WERI-Rb-1 (cell line): ENCODE results near the gene TCFL5.
"Not testable (repeated sequence)": the region's sequence is repeated elsewhere in the genome, so short reads cannot be mapped to it uniquely, and the experiment has no call there.

ENCODE experiments used
- DNase-seq: peaks from one replicate; pipeline ENCODE4 v3.0.0-alpha.2; 2020
- H3K27ac ChIP-seq: fragments of 250-450 bp; sonication (Bioruptor Pico); 2 replicates; pipeline ENCODE4 v1.5.1; 2020; ENCODE audit warnings: mild to moderate bottlenecking, moderate library complexity
- H3K27me3 ChIP-seq: fragments of 250-450 bp; sonication (Bioruptor Pico); 2 replicates; pipeline ENCODE4 v1.5.1; 2021; ENCODE audit warnings: mild to moderate bottlenecking, low read depth, moderate library complexity; ENCODE audit not compliant: insufficient read depth, severe bottlenecking
- H3K36me3 ChIP-seq: fragments of 250-450 bp; sonication (Bioruptor Pico); 2 replicates; pipeline ENCODE4 v1.5.1; 2020; ENCODE audit warnings: mild to moderate bottlenecking, moderate library complexity
- H3K4me3 ChIP-seq: 2 replicates; pipeline ENCODE4 v1.5.1; 2011; ENCODE audit warnings: low read depth, mild to moderate bottlenecking, control low read depth, low read length
- H3K9me3 ChIP-seq: fragments of 250-450 bp; sonication (Bioruptor Pico); 2 replicates; pipeline ENCODE4 v1.5.1; 2021; ENCODE audit warnings: mild to moderate bottlenecking, moderate library complexity; ENCODE audit not compliant: severe bottlenecking
- TF ChIP-seq, protein P1 (sequence below): IDR thresholded peaks from 2 replicates; pipeline ENCODE4 v1.5.1; 2011; ENCODE audit warnings: low read depth, mild to moderate bottlenecking, control low read depth, inconsistent platforms, low read length

The TCFL5 gene

DNA sequence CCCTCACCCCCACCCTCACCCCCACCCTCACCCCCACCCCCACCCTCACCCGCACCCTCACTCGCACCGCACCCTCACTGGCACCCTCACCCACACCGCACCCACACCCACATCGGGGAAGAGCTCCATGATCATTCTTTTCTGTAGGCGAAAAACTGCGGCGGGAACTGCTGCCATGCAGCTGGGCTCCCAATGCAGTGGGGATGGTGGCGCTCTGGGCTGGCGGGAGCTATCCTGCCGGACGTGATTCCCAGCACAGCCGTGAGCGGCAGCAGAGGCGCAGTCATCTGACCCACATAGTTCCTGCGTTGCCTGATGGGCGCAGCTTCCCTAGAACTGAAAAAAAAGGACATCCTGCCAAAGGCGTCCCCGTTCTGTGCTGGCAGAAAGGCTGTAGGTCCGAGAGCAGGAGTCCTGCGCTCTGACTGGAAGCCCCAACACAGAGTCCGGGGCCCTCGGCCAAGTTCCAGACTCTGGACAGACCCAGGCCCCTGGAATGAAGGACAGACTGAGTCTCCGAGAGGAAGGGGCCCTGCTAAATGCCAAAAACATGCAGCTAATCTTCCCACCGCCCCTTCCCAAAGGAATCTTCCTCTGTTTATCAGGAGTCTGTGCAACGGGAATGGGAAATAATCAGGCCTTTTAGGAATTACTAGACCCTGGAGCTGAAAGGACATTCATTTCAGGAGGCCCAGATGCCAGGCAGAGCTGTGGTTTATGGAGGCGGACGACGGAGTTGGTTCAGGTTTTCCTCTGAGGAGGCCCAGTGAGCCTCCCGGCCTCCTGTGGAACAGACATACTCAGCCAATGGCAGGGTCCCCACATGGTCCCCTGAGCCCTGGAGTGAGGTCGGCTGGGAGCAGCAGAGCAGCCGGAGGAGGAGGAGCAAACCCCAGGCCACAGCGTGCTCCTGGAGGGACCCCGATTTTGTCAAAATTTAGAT, 14.1 kb upstream of the TCFL5 start:
- TF ChIP-seq, protein P1, sequence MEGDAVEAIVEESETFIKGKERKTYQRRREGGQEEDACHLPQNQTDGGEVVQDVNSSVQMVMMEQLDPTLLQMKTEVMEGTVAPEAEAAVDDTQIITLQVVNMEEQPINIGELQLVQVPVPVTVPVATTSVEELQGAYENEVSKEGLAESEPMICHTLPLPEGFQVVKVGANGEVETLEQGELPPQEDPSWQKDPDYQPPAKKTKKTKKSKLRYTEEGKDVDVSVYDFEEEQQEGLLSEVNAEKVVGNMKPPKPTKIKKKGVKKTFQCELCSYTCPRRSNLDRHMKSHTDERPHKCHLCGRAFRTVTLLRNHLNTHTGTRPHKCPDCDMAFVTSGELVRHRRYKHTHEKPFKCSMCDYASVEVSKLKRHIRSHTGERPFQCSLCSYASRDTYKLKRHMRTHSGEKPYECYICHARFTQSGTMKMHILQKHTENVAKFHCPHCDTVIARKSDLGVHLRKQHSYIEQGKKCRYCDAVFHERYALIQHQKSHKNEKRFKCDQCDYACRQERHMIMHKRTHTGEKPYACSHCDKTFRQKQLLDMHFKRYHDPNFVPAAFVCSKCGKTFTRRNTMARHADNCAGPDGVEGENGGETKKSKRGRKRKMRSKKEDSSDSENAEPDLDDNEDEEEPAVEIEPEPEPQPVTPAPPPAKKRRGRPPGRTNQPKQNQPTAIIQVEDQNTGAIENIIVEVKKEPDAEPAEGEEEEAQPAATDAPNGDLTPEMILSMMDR = peak; percentile 59
- H3K27ac ChIP-seq = peak overlapping the region; percentile 64
- no peak overlapping the region; the same call in 1 of the 2 replicates for H3K4me3 ChIP-seq
- H3K27me3 ChIP-seq = no peaks in the 10 kb centered on the region
- H3K9me3 ChIP-seq = no peaks in the 10 kb centered on the region
- peaks cover 12% of the 10 kb centered on the region for H3K36me3 ChIP-seq
- peak; percentile 87 for DNase-seq

DNA sequence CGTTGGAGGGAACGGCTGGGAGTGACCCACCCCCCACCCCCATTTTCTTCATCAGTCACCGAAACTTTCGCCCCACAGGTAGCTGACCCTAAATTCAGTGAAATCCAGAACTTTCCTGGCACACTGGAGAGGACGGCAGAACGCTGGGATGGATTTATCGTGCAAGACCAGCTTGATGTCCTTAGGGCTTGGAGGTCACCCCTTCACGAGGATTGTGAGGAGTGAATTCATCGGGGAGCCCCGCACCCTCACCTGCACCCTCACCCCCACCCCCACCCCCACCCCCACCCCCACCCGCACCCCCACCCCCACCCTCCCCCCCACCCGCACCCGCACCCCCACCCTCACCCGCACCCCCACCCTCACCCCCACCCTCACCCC, 13.3 kb upstream of the TCFL5 start:
- Histone ChIP-seq H3K27ac (peak overlapping the region; percentile 75; the same call in 1 of the 2 replicates), H3K4me3 (no peak overlapping the region), H3K9me3 (peaks cover 5% of the 10 kb centered on the region), H3K36me3 (peaks cover 4% of the 10 kb centered on the region), H3K27me3 (no peaks in the 10 kb centered on the region)
- no peak for DNase-seq
- TF ChIP-seq, protein P1 = no peak

DNA sequence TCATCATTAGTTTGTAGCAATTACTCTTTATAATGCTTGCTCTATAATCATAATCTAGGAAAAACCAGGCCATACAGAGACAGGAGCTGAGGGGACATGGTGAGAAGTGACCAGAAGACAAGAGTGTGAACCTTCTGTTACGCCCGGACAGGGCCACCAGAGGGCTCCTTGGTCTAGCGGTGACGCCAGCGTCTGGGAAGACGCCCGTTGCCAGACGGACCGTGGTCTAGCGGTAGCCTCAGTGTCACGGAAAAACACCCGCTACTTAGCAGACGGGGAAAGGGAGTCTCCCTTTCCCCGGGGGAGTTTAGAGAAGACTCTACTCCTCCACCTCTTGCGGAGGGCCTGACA, 12.0 kb upstream of the TCFL5 start:
- H3K27me3 ChIP-seq, H3K36me3 ChIP-seq: not testable (repeated sequence)
- peak; percentile 84 for DNase-seq
- H3K9me3 ChIP-seq = peaks cover 11% of the 10 kb centered on the region
- TF ChIP-seq, protein P1 = peak; percentile 60; the same call in 1 of the 2 replicates
- peak overlapping the region; percentile 75 for H3K27ac ChIP-seq
- H3K4me3 ChIP-seq = peak overlapping the region; percentile 25

DNA sequence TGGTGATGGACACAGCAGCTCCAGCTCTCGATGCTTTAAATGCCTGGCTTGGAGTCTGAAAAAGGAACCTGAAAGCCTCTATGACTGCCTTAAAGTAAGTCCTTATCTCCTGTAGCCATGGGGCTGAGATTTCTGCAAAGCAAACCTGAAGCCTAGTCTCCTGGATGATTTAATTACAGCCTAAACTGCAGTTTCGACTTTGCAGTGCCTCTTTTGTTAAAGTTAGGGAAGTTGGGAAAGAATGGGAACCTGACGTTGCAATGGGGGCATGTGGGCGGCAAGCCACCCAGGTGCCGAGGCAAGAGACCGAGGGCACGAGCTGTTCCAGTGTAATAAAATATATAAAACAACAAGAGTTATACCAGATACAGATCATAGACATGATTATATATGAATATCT, 11.7 kb upstream of the TCFL5 start:
- Histone ChIP-seq H3K27me3 (no peaks in the 10 kb centered on the region), H3K27ac (no peak overlapping the region; the same call in 1 of the 2 replicates), H3K9me3 (peaks cover 11% of the 10 kb centered on the region), H3K36me3 (no peaks in the 10 kb centered on the region; the same call in 1 of the 2 replicates), H3K4me3 (no peak overlapping the region)
- TF ChIP-seq, protein P1 = no peak
- no peak for DNase-seq

DNA sequence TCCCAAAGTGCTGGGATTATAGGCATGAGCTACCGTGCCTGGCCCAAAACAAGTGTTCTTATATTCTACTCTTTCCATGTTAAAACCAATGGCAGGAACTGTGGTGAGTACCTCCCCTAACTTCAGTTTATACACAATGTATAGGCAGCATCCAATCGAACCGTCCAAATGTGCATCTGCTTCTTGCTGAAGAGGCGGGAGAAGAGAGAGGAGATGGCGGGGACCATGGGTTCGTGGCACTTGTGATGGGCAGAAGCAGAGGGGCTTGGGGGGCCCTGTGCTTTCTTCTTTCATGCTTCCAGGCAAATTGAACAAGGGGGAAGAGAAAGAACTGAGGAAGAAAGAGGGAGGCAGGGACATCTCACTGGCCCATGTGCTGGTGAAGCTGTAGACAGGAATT, 11.2 kb upstream of the TCFL5 start:
- DNase-seq = no peak
- peaks cover 11% of the 10 kb centered on the region for H3K9me3 ChIP-seq
- H3K36me3 ChIP-seq = no peaks in the 10 kb centered on the region
- TF ChIP-seq, protein P1 = no peak
- no peak overlapping the region for H3K4me3 ChIP-seq
- no peak overlapping the region for H3K27ac ChIP-seq
- H3K27me3 ChIP-seq = no peaks in the 10 kb centered on the region
